Neural progenitor cell (in vitro differentiated cells): ENCODE data around the gene SLC4A7. TPM values are rescaled to one million over a fixed set of nuclear protein-coding genes. Genes with fewer than 3 reads are reported as not detected.

Source experiments
- DNase-seq: peaks from one replicate; pipeline ENCODE4 v3.0.0-alpha.2; 2016; ENCODE audit warnings: low spot score
- H2AFZ ChIP-seq: fragments of 200-600 bp; sonication (generic); replicated peaks from 2 replicates; pipeline ENCODE4 v1.6.1; 2016; ENCODE audit warnings: antibody characterized with exemption
- H3F3A ChIP-seq: fragments of 200-600 bp; sonication (generic); 2 replicates; pipeline ENCODE4 v1.6.1; 2016; ENCODE audit warnings: antibody characterized with exemption, low read depth
- H3K27ac ChIP-seq: fragments of 200-600 bp; sonication (generic); 2 replicates; pipeline ENCODE4 v1.5.1; 2016; ENCODE audit warnings: mild to moderate bottlenecking
- H3K27me3 ChIP-seq: fragments of 200-600 bp; sonication (generic); 2 replicates; pipeline ENCODE4 v1.6.1; 2016; ENCODE audit warnings: mild to moderate bottlenecking, moderate library complexity
- H3K36me3 ChIP-seq: fragments of 200-600 bp; sonication (generic); 2 replicates; pipeline ENCODE4 v1.5.1; 2016
- H3K4me1 ChIP-seq: fragments of 200-600 bp; sonication (generic); 2 replicates; pipeline ENCODE4 v1.6.1; 2016; ENCODE audit warnings: mixed run types
- H3K4me2 ChIP-seq: fragments of 200-600 bp; sonication (generic); 2 replicates; pipeline ENCODE4 v1.6.1; 2016
- H3K4me3 ChIP-seq: fragments of 200-600 bp; sonication (generic); 2 replicates; pipeline ENCODE4 v1.5.1; 2016
- H3K79me2 ChIP-seq: fragments of 200-600 bp; sonication (generic); 2 replicates; pipeline ENCODE4 v1.6.1; 2016; ENCODE audit warnings: low read depth
- H3K9ac ChIP-seq: fragments of 200-600 bp; sonication (generic); 2 replicates; pipeline ENCODE4 v1.6.1; 2016
- H3K9me3 ChIP-seq: fragments of 200-600 bp; sonication (generic); 2 replicates; pipeline ENCODE4 v1.5.1; 2016; ENCODE audit warnings: low read depth
- H4K20me1 ChIP-seq: fragments of 200-600 bp; sonication (generic); 2 replicates; pipeline ENCODE4 v1.6.1; 2016; ENCODE audit warnings: low read depth
- H3K27ac Mint-ChIP-seq: 3 replicates; pipeline ENCODE4 v1.8.0; 2021; ENCODE audit warnings: mixed read lengths
- H3K27me3 Mint-ChIP-seq: 2 replicates; pipeline ENCODE4 v1.8.0; 2022; ENCODE audit warnings: low read depth, mild to moderate bottlenecking, inconsistent platforms, moderate library complexity, mixed read lengths; ENCODE audit not compliant: insufficient read depth
- H3K36me3 Mint-ChIP-seq: 3 replicates; pipeline ENCODE4 v1.8.0; 2021; ENCODE audit warnings: mixed read lengths
- H3K4me1 Mint-ChIP-seq: 3 replicates; pipeline ENCODE4 v1.8.0; 2021; ENCODE audit warnings: mixed read lengths
- H3K4me3 Mint-ChIP-seq: 3 replicates; pipeline ENCODE4 v1.8.0; 2021; ENCODE audit warnings: mild to moderate bottlenecking, moderate library complexity, mixed read lengths
- H3K9me3 Mint-ChIP-seq: 3 replicates; pipeline ENCODE4 v1.8.0; 2020; ENCODE audit warnings: mixed read lengths
- CTCF ChIP-seq: fragments of 200-600 bp; sonication (generic); IDR thresholded peaks from 2 replicates; pipeline ENCODE4 v1.5.1; 2017; ENCODE audit warnings: antibody characterized with exemption, mild to moderate bottlenecking
- EZH2 ChIP-seq: fragments of 200-600 bp; sonication (generic); IDR thresholded peaks from 2 replicates; pipeline ENCODE4 v1.6.1; 2017; ENCODE audit warnings: antibody characterized with exemption, mild to moderate bottlenecking, moderate library complexity
- EZH2phosphoT487 ChIP-seq: fragments of 200-600 bp; sonication (generic); IDR thresholded peaks from 2 replicates; pipeline ENCODE4 v1.6.1; 2017; ENCODE audit warnings: antibody characterized with exemption
- total RNA-seq: library from RNA; depleted of rRNA; stranded (reverse); fragments of >200 nt; gene quantifications from 2 replicates; pipeline ENCODE4 v1.2.3, GENCODE V29; 2015; ENCODE audit warnings: low replicate concordance

The SLC4A7 gene
- total RNA-seq, 1 donor from 2014 or later: 114 TPM

DNA sequence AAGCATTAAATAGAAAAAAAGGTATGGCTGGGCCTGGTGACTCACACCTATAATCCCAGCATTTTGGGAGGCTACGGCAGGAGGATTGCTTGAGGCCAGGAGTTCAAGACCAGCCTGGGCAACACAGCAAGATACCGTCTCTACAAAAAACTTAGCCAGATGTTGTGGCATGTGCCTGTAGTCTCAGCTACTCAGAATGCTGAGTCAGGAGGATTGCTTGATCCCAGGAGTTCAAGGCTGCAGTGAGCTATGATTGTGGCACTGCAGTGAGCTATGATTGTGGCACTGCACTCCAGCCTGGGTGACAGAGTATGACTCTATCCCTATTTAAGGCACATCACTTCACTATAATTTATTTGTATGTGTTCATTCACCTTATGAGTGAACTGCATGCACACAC is 54.3 kb downstream of the SLC4A7 start:
- H4K20me1 ChIP-seq: no peaks in the 10 kb centered on the region
- H3K9me3 Mint-ChIP-seq: no peaks in the 10 kb centered on the region
- H3K9me3 ChIP-seq: no peaks in the 10 kb centered on the region
- H3K4me1 Mint-ChIP-seq: no peaks in the 10 kb centered on the region
- no peaks in the 10 kb centered on the region for H3F3A ChIP-seq
- no peak overlapping the region for H3K4me3 ChIP-seq
- no peak overlapping the region for H3K9ac ChIP-seq
- peaks cover 31% of the 10 kb centered on the region for H3K36me3 Mint-ChIP-seq
- no peak overlapping the region for H3K27ac Mint-ChIP-seq
- DNase-seq: no peak
- no peaks in the 10 kb centered on the region for H3K4me1 ChIP-seq
- H3K4me2 ChIP-seq: no peak overlapping the region
- H3K27ac ChIP-seq: no peak overlapping the region
- TF ChIP-seq EZH2phosphoT487: no peak
- H3K4me3 Mint-ChIP-seq: no peak overlapping the region
- peaks cover 21% of the 10 kb centered on the region for H3K36me3 ChIP-seq
- no peaks in the 10 kb centered on the region for H3K27me3 Mint-ChIP-seq
- no peak overlapping the region for H2AFZ ChIP-seq
- H3K79me2 ChIP-seq: no peaks in the 10 kb centered on the region
- no peaks in the 10 kb centered on the region for H3K27me3 ChIP-seq

GRCh38 chr3:27428446-27428845 is 55.7 kb downstream of the SLC4A7 start:
- Histone ChIP-seq H3K4me2 (no peak overlapping the region), H3K4me3 (no peak overlapping the region), H3K9ac (no peak overlapping the region), H3K27ac (no peak overlapping the region), H3F3A (no peaks in the 10 kb centered on the region), H3K79me2 (no peaks in the 10 kb centered on the region), H3K27me3 (no peaks in the 10 kb centered on the region), H3K36me3 (peaks cover 21% of the 10 kb centered on the region), H2AFZ (no peak overlapping the region), H4K20me1 (no peaks in the 10 kb centered on the region), H3K9me3 (no peaks in the 10 kb centered on the region), H3K4me1 (no peaks in the 10 kb centered on the region)
- H3K27me3 Mint-ChIP-seq: no peaks in the 10 kb centered on the region
- no peaks in the 10 kb centered on the region for H3K4me1 Mint-ChIP-seq
- no peak for DNase-seq
- H3K27ac Mint-ChIP-seq: no peak overlapping the region
- H3K4me3 Mint-ChIP-seq: no peak overlapping the region
- H3K9me3 Mint-ChIP-seq: no peaks in the 10 kb centered on the region
- peaks cover 31% of the 10 kb centered on the region for H3K36me3 Mint-ChIP-seq
- TF ChIP-seq CTCF (no peak), EZH2 (no peak), EZH2phosphoT487 (no peak)

- no peaks in the 10 kb centered on the region for H3K9me3 ChIP-seq
These were observed 57.3 kb downstream of the SLC4A7 start for GRCh38 chr3:27426926-27427325.

More at GRCh38 chr3:27426926-27427325, 57.3 kb downstream of the SLC4A7 start:
- Mint-ChIP-seq H3K27ac (no peak overlapping the region), H3K4me3 (no peak overlapping the region), H3K4me1 (no peaks in the 10 kb centered on the region), H3K36me3 (peaks cover 20% of the 10 kb centered on the region), H3K9me3 (no peaks in the 10 kb centered on the region), H3K27me3 (no peaks in the 10 kb centered on the region)
- DNase-seq: no peak
- H3K36me3 ChIP-seq: peaks cover 16% of the 10 kb centered on the region
- H3K27ac ChIP-seq: no peak overlapping the region
- H3K4me1 ChIP-seq: no peaks in the 10 kb centered on the region
- H3K79me2 ChIP-seq: no peaks in the 10 kb centered on the region
- no peak overlapping the region for H3K9ac ChIP-seq
- no peaks in the 10 kb centered on the region for H3F3A ChIP-seq
- H3K27me3 ChIP-seq: no peaks in the 10 kb centered on the region
- H4K20me1 ChIP-seq: no peaks in the 10 kb centered on the region
- TF ChIP-seq EZH2phosphoT487 (no peak), CTCF (no peak), EZH2 (no peak)
- H3K4me2 ChIP-seq: no peak overlapping the region
- H2AFZ ChIP-seq: no peak overlapping the region
- no peak overlapping the region for H3K4me3 ChIP-seq
